Amniotic epithelial cell (primary cell): ENCODE results near the gene NKX6-1.

Source experiments
- DNase-seq: peaks from one replicate; pipeline ENCODE4 v3.0.0-alpha.2; 2010; ENCODE audit warnings: low read depth

Gene NKX6-1

GRCh38 chr4:84477738-84478137, 21.4 kb downstream of the NKX6-1 start:
- no peak for DNase-seq

- no peak for DNase-seq
These were observed 25.0 kb downstream of the NKX6-1 start for GRCh38 chr4:84474107-84474506.

- no peak for DNase-seq
These were observed 26.9 kb downstream of the NKX6-1 start for GRCh38 chr4:84472154-84472553.

GRCh38 chr4:84470204-84470785, 28.8 kb downstream of the NKX6-1 start:
- no peak for DNase-seq

GRCh38 chr4:84467601-84468000, 31.5 kb downstream of the NKX6-1 start:
- no peak for DNase-seq

GRCh38 chr4:84459783-84460182, 39.3 kb downstream of the NKX6-1 start:
- no peak for DNase-seq

- no peak for DNase-seq
These were observed 42.9 kb downstream of the NKX6-1 start for GRCh38 chr4:84456157-84456556.

- no peak for DNase-seq
These were observed 43.4 kb downstream of the NKX6-1 start for GRCh38 chr4:84455697-84456096.

- DNase-seq = peak; percentile 11
These were observed 47.5 kb downstream of the NKX6-1 start for GRCh38 chr4:84451546-84451945.

GRCh38 chr4:84443523-84443922, 55.6 kb downstream of the NKX6-1 start:
- no peak for DNase-seq

- no peak for DNase-seq
These were observed 56.3 kb downstream of the NKX6-1 start for GRCh38 chr4:84442778-84443177.
